AG20443 (cell line): ENCODE measurements around the gene SPECC1.
"Not testable (repeated sequence)": the region's sequence is repeated elsewhere in the genome, so short reads cannot be mapped to it uniquely, and the experiment has no call there.

Experiments used
- DNase-seq: peaks from one replicate; pipeline ENCODE4 v3.0.0; 2012; ENCODE audit warnings: low spot score, mixed read lengths

The SPECC1 gene

DNA sequence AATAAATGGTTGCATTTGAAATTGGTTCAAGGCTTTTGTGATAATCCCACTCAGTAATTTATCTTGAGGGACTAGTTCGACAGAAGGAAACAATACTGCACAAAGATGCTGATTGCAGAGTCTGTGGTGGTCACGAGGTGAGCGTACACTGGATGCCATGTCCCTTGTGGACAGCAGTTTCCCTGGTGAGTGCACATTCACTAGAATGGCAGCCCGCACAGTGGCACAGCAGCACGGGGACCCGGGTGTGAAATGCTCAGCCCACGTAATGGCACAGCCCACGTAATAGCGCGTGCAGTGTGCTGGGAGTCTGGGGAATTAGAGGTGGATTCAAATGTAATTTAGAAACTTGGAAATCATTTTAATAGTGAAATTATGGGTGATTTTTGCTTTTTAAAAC lies 304.1 kb downstream of the SPECC1 start:
- no peak for DNase-seq

DNA sequence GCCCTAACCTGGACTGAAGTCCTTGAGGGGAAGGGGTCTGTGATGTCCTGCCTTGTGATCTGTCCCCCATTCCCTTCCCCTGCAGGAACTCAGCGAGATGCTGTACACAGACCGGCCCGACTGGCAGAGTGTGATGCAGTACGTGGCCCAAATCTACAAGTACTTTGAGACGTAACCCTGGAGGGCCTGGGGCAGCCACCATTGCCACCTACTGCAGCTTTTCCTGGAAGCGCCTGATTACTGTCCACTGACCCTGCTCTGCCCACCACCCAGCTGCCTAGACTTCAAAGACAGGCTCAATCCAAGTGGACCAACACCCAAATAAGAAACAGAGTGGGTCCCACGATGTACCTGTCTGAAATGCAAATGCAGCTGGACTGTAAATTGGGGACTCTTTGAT lies 304.7 kb downstream of the SPECC1 start:
- no peak for DNase-seq

DNA sequence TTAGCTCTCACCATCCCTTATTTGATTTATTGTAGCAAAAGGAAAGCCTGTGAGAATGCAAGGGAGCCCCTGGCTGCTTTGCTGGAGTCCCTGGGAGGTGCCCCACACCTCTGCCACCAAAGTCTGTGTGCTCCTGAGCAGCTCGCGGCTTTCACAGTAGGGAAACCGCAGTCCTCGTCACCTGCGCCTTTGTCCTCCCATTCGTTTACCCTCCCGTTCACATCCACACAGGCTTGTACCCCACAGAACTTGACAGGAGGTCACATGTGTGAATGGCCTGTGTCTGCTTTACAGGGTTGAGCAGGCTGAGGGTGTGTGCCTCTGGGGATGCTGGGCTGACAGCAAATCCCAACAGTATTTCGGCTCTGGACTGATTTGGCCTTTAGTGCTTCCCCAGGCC lies 305.7 kb downstream of the SPECC1 start:
- DNase-seq: no peak

DNA sequence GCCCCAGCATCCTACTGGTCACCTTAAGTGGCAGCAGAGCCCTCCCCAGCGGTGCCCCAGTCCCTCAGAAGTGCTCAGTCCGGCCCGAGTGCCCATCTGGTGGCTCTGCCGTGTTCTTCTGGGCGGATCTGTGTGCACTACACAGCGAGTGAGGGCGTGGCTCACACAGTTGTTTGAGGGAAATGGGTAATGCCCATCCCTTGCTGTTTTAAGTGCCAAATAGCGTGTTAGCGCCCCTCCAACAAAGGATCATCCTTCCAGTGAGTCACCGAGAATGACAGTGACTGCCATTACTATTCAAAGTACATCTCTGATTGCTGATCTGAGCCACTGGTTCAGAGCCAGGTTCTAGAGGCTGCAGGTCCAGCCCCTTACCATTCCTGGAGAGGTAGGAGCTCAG lies 306.2 kb downstream of the SPECC1 start:
- DNase-seq: no peak

DNA sequence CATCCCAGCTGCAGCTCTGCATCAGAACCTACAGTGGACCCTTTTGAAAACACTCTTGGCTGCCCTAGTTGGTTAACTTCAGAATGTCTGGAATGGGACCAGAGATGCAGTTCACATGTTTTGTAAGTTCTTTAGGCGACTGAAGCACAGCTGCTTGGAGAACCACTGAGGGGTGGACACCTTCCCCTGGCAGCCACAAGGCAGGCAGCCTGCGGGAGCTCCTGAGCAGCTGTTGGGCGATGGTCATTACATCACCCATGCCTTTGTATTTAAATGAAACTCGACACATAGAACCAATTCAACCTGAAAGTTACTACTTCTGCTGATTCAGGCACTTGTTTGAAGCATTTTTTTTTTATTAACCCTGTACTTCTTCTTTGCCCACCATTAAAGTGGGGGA lies 306.7 kb downstream of the SPECC1 start:
- no peak for DNase-seq

DNA sequence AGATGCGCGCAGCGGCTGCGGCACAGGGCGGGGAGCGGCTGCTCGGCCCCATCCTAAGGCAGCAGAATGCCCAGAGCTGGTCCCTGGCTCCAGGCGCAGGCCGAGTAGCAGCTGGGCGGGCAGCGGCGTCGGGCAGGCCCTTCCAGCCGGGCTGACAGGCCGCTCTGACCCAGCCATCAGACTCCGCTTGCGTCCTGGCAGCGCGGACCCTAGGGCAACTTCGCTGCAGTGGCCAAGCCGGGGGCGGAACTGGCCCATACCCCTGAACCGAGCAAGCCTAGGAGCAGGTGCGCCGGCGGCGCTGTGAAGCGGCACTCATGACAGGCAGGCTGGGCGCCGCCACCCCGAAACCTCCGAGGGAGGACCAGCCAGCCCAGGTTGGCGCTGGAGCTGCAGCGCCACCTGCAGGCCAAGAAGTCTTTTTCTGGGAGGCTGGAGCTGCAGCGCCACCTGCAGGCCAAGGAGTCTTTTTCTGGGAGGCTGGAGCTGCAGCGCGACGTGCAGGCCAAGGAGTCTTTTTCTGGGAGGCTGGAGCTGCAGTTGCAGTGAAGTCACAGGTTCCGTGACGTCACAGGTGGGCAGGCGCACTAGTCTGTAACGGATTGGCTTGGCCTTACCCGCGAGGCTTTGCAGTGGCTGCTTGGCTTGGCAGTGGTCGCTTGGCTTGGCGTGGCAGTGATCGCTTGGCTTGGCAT lies 311.5 kb downstream of the SPECC1 start:
- peak; percentile 38 for DNase-seq

DNA sequence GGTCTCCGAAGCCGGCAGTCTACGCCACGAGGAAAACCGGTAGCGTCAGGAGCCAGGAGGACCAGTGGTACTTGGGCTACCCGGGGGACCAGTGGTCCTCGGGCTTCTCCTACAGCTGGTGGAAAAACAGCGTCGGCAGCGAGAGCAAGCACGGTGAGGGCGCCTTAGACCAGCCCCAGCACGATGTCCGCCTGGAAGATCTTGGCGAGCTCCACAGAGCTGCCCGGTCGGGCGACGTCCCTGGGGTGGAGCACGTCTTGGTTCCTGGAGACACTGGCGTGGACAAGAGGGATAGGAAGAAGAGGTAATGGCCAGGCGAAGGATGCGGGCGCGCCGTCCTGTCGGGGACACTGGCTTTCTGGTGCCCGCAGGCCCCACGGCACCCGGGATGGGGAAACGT lies 312.2 kb downstream of the SPECC1 start:
- not testable (repeated sequence) for DNase-seq

DNA sequence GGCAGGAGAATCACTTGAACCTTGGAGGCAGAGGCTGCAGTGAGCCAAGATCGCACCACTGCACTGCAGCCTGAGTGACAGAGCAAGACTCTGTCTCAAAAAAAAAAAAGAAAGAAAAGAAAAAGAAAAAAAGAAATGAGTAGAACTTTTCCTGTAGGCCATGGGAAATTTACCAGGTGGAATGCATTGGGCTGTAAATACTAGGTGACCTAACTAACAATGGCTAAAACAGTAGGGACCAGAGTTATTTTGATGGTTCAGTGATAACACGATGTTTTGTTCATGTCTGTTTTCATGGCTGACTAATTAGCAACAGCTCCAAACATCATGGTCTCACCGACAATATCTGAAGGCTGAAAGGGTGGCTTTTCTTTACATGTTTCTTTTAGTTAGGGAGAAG lies 318.6 kb downstream of the SPECC1 start:
- not testable (repeated sequence) for DNase-seq

DNA sequence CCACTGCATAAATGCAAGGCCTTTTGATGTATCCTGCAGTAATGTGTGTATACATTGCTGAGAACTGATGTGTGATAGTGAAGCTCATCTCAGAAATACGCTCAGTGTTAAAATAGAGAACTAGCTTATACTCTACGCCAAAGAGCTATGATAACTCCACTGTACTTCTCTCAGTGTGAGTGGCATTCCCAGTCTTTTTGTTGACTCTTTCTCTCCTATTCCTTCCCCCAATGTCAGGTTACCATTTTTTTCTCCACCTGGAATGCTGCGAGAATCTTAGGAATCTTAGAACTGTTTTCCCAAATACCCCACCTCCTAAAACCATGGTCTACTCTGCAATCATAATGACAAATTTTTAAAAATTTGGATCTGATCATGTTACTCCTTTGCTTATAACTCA lies 342.2 kb downstream of the SPECC1 start:
- not testable (repeated sequence) for DNase-seq

DNA sequence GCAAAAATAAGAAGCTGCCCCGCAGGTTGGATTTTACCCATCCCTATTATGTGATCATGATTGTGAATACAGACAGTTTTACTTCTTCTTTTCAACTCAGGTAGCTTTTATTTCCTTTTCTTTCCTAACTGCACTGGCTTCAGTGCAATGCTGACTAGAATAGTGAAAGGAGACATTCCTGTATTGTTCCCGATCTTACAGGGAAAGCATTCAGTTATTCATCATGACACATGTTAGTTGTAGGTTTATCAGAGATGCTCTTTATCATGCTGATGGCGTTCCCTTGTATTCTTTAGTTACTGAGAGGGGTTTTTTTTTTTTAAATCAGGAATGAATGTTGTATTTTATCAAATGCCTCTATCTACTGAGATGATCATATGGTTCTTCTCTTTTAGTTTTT lies 343.4 kb downstream of the SPECC1 start:
- not testable (repeated sequence) for DNase-seq

DNA sequence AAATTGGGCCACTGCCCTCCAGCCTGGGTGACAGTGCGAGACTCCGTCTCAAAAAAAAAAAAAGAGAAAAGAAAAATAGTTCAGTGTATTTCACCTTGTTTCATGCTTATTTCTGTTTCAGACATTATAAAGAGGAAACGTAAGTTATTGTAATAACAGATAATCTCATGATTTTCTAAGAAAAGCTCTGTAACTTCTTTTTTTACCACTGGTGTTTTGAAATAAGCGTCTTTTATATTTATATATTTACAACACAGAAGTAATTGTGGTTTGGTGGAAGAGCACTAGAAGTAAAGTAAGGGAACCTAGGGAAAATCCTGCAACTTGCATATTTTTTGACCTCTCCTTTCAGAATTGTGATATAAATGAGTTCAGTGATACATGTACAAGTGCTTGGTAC lies 354.7 kb downstream of the SPECC1 start:
- not testable (repeated sequence) for DNase-seq
